Coronary artery (tissue), 2 donors: ENCODE data around the gene ATXN1L.
"Not testable (repeated sequence)": the region's sequence is repeated elsewhere in the genome, so short reads cannot be mapped to it uniquely, and the experiment has no call there.

Experiments
- DNase-seq: peaks from one replicate; pipeline ENCODE4 v3.0.0-alpha.2; 2017; ENCODE audit warnings: low spot score
- H3K27ac ChIP-seq, 2 donors: fragments of 200-600 bp; sonication (generic); one replicate each; pipeline ENCODE4 v1.5.1; 2016 to 2019
- H3K4me3 ChIP-seq: fragments of 200-600 bp; sonication (generic); 2 replicates; pipeline ENCODE4 v1.5.1; 2016; ENCODE audit warnings: mild to moderate bottlenecking, moderate library complexity
- CTCF ChIP-seq: fragments of 200-600 bp; sonication (generic); IDR thresholded peaks from one replicate; pipeline ENCODE4 v1.5.1; 2019; ENCODE audit warnings: antibody characterized with exemption

Gene ATXN1L

GRCh38 chr16:71811261-71811803, 34.4 kb upstream of the ATXN1L start:
- TF ChIP-seq CTCF, result no peak
- Histone ChIP-seq H3K4me3 (no peak overlapping the region), H3K27ac (no peak overlapping the region)
- no peak for DNase-seq

DNA sequence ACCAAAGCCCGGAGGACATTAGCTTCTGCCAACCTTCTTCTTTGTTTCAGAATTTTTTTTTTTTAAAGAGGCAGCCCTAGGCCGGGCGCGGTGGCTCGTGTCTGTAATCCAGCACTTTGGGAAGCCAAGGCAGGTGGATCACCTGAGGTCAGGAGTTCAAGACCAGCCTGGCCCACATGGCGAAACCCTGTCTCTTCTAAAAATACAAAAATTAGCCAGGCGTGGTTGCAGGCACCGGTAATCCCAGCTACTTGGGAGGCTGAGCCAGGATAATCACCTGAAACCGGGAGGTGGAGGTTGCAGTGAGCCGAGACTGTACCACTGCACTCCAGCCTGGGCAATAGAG, 28.6 kb upstream of the ATXN1L start:
- peak overlapping the region; percentile 88 to 92 for H3K27ac ChIP-seq
- peak overlapping the region; percentile 44 for H3K4me3 ChIP-seq
- not testable (repeated sequence) for DNase-seq

DNA sequence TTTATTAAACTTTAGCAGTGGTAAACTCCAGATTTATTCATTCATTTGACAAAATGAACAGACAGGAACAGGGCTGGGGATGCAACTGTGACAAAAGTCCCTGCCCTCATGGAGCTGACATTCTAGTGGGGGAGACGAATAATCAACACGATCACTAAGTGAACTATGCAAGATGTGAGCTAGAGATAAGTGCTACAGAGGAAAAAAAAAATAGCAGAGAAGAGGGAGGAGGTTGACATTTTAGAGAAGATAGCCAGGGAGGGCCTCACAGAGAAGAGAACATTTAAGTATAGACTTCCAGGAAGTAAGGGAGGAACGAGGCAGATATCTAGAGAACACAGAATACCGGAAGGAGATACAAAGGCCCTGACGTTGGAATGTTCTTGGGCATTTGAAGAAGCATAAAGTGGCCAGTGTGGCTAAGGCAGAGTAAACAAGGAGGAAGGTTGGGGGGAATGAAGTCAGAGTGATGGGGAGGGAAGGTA, 19.2 kb upstream of the ATXN1L start:
- Histone ChIP-seq H3K4me3 (no peak overlapping the region), H3K27ac (no peak overlapping the region)
- no peak for TF ChIP-seq CTCF
- no peak for DNase-seq

GRCh38 chr16:71830359-71830758, 15.4 kb upstream of the ATXN1L start:
- Histone ChIP-seq H3K27ac (no peak overlapping the region), H3K4me3 (no peak overlapping the region)
- no peak for TF ChIP-seq CTCF
- DNase-seq, result no peak

DNA sequence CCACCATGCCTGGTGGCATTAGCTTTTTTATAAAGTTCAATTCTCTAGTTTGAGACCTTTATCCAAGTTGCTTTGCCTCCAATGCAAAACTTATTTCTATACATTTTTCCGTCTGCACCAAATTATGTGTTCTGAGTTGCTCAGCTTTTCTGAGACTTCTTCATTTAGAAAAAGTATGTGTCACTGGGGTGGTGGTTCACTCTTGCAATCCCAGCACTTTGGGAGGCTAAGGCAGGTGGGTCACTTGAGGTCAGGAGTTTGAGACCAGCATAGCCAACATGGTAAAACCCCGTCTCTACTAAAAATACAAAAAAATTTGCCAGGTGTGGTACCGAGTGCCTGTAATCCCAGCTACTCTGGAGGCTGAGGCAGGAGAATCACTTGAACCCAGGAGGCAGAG, 14.1 kb upstream of the ATXN1L start:
- DNase-seq, H3K4me3 ChIP-seq, H3K27ac ChIP-seq: not testable (repeated sequence)

DNA sequence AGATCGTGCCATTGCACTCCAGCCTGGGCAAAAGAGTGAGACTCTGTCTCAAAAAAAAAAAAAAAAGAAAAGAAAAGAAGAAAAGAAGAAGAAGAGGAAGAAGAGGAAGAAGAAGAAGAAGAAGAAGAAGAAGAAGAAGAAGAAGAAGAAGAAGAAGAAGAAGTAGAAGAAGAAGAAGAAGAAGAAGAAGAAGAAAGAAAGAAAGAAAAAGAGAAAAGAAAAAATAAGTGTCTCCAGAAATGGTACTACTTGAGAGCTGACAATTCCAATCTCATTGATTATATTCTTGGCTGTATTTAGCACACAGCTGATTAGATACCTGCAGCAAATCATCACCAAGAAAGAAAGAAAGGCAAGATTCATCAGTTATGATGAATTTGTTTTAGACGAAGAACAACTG, 13.7 kb upstream of the ATXN1L start:
- H3K27ac ChIP-seq, DNase-seq, H3K4me3 ChIP-seq: not testable (repeated sequence)

DNA sequence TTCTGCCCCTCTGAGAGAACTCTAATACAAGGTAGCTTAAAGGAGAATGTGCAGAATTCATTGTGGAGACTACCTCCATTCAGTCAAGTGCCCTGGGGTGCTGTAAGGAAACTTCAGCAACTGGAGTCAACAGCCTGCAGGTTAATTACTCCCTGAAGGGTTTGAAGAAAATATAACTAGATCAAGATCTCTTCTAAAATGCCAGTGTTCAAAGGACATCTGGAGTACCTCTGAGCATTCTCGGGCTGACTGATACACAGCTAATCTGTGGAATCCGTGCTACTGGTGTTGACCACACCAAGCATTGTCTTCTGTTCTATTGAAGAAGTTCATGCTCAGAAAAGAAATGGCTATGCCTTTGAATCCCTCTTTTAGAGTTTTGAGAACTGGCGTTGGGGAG, 11.5 kb upstream of the ATXN1L start:
- Histone ChIP-seq H3K27ac (no peak overlapping the region), H3K4me3 (no peak overlapping the region)
- no peak for DNase-seq
- TF ChIP-seq CTCF, result no peak

DNA sequence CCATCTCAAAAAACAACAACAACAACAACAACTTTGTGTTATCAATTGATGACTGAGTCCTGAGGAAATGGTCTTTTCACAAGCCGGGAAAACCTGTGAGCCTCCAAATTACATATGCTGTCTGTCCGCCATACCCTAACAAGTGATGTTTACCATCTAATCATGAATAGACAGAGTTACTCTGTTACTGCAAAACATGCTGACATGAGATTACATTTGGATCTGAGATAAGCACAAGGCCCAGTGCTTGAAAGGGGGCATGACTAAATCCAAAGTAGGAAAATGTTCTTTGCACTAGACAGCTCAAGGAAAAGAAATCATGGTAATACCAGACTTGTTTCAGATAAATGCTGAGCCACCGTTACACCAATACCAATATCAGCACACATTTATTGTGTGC, 8.6 kb upstream of the ATXN1L start:
- H3K4me3 ChIP-seq, result no peak overlapping the region
- DNase-seq, result no peak
- no peak for TF ChIP-seq CTCF
- no peak overlapping the region for H3K27ac ChIP-seq

- TF ChIP-seq CTCF, result no peak
- Histone ChIP-seq H3K4me3 (no peak overlapping the region), H3K27ac (no peak overlapping the region)
- DNase-seq, result no peak
Measured at GRCh38 chr16:71840052-71840451, 5.7 kb upstream of the ATXN1L start.
